HG02973 (cell line): ENCODE data around the gene SPDYE4.

Experiments used
- ATAC-seq: cut with Tn5 transposase; IDR thresholded peaks from one replicate; pipeline ENCODE4 v1.9.1; 2021; ENCODE audit warnings: moderate library complexity; ENCODE audit not compliant: unreplicated experiment

SPDYE4 gene

DNA sequence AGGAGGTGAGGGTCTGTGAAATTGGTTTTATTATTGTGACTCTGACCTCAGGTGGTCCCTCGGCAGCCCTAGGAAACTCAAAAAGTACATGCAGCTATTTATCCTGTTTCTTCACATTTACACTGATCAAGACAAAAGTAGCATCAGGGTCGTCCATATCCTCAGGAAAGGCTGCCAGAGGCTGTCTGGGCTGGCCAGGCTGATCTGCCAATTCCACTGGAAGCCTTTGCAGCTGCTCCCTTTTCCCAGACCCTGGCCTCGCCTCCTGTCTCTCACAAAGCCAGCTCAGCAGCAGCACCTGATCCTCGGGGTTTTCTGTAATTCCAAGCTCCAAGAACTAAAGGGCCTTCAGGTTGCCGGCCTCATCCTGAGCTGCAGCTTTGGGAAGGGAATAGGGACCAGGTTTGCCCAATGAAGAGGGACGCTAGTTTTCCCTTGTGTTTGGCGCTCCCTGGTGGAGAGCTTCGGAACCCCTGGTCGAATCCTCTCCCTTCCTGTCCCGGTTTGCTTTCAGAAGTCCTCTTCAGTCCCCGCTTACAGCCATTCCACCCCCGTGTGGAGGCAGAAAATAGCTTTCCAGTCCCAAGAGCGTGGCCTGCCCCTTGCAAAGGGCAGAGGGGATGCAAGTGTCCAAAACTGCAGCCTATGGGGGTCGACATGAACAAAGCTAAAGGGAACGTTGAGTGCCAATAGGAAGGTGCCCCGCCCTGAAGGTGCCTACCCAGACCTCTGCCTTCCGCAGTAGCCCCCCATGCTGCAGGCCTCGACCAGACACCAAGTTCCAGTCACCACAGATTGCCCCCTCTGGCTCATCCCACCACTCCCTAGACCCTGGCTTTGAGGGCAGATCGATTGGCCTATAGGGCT is 27.4 kb upstream of the SPDYE4 start:
- ATAC-seq = no peak

DNA sequence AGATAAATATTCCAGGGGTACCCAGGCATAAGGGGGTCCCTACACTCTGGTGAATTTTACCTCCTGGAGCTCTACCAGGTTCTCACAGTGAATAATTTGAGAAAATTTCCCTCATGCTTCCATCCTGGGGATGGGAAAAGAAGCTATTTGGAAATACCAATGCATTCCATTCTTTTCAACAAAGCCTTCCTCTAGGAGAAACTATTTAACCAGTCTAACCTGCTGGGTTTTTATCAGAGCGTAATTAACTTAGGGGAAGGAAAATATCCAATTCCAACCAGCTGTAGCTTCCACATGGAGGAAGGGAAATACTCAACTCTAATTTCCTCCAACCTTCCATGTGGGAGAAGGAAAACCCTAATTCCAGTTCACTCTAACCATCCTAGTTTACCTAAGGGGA is 23.8 kb upstream of the SPDYE4 start:
- no peak for ATAC-seq

DNA sequence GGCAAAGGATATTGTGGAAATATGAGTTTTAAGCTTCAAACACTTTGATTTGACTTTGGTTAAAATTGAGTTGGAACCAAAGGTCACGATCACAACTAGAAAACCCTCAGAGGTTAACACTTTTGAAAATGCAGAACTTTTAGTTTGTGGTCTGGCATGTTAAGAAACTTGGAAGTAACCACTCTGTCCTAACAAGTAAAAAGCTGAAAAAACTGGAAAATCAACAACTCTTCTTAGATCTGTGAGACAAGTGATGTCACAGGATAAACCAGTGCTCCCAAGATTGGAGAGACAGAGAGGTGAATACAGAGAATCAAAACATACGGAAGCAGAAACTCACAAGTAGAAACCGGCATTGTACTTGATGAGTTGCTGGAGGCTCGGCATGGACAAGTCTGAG is 23.4 kb upstream of the SPDYE4 start:
- ATAC-seq = no peak

DNA sequence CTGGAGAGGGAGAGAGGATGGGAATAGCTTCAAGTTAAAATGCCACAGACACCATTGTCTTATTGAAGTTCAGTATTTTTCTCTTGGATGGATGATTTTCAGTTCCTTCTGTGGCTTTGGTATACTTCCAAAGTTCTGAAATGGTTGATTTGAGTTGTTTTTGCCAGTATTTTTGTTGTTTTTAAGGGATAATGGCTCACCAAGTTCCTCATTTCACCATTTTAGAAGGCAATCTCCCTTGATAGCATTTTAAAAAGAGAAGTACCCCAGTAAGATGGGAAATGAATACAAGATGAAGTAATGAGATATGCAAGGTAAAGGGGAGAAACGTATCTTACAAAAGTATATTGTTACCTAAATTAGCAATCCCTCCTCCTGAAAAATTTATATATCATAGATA is 18.5 kb upstream of the SPDYE4 start:
- no peak for ATAC-seq

DNA sequence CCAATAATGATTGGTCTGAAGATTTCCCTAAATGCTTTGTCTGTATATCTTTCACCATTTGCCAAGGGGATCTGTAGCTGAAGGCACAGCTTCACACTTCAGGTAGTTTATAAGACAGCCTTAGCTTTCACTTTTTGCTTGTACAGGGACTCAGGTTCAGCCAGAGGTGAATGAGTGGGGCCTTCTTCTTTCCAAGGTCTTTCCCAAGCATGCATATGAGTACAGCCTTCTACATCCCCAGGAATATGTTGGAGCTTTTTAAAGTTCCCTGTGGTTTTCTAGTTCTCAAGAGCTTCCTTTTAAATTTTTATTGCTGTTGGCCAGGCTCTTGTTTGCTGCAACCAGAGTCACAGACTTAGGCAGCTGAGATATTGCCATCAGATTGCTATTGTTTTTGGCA is 17.9 kb upstream of the SPDYE4 start:
- no peak for ATAC-seq

DNA sequence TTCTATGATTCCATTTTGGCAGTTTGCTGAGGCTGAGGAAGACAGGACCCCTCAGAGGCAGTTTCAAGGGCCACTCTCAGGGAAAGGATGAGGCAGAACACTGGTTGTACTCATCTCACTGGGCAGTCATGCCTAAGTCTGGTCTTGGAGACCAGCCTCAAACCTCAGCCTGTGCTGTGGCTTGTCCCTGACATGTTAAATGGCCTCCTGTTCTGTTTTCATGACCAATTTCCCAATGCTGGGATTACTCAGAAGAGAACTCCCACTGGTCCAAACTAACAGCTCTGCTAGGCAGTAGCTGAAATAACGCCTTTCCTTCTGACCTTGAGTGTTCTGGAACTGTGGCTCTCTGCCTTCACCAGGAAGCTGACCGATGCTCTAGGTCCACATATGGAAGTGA is 8.4 kb upstream of the SPDYE4 start:
- no peak for ATAC-seq

DNA sequence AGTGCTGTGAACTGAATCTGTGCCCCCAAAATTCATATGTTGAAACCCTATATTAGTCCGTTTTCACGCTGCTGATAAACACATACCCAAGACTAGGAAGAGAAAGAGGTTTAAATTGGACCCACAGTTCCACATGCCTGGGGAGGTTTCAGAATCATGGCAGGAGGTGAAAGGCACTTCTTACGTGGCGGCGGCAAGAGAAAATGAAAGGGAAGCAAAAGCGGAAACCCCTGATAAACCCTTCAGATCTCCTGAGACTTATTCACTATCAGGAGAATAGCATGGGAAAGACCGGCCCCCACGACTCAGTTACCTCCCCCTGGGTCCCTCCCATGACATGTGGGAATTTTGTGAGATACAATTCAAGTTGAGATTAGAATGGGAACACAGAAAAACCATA is 3.7 kb upstream of the SPDYE4 start:
- ATAC-seq = no peak

DNA sequence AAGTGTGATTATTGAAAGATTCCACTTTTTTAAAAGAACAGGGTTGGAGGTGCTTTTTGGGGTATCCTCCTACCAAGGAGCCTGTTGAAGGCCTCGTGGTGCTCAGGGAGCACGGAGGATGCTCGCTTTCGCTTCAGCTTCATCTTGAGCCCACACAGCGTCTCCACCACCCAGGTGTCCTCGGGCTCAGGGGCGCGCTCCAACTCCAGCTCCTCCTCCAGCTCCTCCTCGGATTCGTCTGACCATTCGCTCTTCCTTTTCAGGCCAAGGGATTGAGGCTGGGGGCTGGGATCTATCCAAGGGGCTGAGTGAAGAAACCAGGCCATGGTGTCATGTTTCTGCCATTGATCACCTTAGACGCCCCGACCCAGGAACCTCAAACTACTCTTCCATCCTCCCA is 1.2 kb downstream of the SPDYE4 start:
- no peak for ATAC-seq

DNA sequence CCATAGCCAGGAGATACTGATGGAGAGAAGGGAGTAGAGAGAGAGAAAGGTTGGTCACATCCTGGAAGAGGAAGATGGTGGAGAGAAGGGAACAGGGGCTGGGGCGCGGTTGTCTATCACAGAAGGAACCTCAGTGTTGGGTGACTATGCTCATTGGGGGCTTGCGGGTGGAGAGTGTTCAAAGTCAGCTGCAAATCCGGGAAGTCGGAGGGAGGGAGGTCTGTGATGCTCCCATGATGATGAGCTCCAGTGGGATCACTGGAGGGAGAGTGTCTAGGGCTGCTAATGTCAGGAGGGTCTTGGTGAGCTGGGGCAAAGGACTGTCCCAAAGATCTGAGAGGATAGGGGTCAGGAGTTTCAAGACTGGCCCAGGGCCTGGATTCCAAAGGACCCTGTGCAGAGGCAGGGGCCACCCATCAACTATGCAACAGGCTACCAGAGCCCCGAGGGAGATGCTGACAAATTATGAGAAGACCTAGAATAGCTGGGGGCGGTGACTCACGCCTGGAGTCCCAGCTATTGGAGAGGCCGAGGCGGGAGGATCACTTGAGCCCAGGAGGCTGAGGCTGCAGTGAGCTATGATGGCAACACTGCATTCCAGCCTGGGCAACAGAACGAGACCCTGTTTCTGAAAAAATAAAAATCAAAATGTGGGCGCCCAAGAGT is 2.6 kb downstream of the SPDYE4 start:
- ATAC-seq = no peak

DNA sequence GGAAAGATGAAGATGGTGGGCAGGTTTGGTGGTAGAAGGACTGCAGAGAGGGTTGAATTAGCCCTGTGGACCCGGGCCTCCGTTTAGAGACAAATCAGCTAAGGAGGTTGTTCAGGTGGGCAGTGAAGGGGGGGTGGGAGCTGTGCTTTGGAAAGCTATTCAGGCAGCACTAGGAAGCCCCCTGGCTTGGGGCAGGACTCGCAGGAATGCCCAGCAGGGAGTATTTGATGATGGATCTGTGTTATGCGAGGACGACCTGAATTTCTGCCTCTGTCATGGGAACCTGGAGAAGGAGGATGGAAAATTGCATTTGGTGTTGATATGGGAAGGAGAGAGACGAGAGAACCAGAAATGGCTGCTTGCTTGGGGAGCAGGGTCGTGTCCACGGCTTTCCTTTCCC is 3.5 kb downstream of the SPDYE4 start:
- no peak for ATAC-seq

DNA sequence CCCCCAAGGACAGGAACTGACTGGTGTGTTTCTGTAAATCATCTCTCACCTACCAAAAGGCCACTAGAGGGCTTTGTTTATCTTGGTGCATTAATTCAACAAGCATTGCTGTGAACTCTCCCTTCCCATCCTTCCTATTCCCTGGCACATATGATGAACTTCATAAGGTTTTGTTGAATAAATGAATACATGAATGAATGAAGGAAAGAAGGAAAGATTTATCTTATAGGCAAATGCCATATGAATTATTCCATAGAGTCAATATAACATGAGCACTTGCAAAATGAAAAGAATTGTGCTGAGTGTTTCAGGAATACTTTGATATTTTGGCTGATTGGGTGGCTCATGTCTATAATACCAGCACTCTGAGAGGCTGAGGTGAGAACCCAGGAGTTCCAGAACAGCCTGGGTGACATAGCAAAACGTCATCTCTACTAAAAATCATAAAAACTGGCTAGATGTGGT is 4.3 kb downstream of the SPDYE4 start:
- ATAC-seq = no peak

DNA sequence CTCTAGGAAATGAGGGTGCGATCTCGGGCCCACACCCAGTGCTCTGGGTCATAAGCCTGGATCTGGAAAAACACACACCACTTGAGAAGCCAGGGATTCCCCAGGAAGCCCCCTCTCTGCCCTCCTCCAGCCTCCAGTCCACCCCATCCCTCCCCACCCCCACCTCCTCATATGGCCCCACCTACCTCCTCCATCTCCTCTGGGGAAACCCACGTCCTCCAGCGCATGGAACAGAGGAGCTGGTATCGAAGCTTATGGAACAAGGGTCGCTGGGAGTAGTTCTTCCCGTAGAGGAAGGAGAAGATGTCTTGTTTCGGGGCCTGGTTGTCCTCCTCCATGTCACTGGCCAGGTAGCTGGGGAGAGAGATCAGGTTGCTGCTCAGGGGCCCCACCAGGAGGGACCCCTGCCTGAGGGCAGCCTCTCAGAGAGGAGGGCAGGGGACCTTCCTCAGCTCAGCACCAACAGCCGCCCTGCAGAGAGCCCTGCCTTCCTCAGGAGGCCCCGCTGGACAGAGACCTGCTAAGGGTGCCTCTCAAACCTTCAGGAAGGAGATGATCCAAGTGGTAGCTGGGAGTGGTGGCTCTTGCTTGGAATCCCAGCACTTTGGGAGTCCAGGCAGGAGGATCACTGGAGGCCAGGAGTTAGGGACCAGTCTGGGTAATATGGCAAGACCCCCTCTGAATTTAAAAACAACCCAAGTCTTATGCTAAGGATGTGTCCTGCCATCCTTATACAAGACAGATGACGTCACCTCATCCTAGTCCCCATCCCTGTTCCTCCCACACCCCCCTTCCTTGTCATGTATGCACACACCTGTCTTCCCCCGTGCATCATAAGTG is 5.0 kb downstream of the SPDYE4 start:
- ATAC-seq = no peak

DNA sequence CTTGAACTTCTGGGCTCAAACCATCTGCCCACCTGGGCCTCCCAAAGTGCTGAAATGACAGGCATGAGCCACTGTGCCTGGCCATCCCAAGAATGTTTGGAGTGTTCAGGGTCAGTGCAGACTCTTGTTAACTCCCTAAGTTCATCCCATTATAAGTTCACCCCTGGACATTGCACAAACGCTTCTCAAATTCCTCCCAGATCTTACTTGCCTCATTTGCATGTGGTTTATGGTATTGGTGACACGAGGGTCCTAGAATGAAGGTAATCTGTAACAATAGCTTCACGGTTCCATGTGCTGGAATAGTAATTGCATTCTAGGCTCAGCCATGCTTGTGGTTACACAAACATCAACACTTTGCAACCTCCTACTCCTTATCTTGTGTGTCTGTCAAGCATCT is 8.7 kb downstream of the SPDYE4 start:
- ATAC-seq = no peak

DNA sequence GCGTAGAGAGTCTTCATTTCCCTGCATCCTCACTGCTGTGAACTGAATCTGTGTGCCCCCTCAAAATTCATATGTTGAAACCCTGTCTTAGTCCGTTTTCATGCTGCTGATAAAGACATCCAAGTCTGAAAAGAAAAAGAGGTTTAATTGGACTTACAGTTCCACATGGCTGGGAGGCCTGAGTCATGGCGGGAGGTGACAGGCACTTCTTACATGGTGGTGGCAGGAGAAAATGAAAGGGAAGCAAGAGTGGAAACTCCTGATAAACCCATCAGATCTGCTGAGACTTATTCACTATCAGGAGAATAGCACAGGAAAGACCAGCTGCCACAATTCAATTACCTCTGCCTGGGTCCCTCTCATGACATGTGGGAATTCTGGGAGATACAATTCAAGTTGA is 10.6 kb downstream of the SPDYE4 start:
- ATAC-seq = no peak

DNA sequence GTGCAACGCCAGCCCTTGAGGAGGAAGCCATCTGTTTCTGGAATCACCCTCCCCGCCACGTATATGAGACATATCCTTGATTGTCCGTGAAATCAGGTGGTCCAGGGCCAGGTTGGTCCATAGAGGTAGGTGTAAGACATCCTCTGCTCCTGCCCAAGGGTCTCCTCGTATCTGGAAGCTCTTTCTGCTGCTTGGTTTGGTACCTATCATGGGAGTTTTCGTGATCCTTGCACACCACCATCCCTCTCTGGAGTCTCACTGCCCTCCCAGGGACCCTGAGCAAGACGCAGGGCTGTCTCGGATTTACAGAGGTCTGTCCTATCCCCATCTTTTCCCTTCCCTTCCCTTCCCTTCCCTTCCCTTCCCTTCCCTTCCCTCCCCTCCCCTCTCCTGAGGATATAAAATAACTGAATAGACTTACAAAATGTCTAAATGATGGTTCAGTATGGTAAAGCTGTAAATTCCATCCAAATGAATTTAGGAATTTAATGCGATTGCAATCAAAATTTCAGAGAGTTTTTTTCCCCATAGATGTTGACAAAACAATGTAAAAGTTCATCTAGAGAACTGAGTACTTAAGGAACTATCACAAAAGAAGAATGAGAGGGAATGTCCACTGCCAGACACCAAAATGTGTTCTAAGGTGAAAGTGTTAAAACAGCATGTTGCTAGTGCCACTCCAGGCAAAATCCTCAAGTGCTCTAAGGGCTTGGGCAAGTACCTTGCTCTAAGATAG is 11.7 kb downstream of the SPDYE4 start:
- no peak for ATAC-seq

DNA sequence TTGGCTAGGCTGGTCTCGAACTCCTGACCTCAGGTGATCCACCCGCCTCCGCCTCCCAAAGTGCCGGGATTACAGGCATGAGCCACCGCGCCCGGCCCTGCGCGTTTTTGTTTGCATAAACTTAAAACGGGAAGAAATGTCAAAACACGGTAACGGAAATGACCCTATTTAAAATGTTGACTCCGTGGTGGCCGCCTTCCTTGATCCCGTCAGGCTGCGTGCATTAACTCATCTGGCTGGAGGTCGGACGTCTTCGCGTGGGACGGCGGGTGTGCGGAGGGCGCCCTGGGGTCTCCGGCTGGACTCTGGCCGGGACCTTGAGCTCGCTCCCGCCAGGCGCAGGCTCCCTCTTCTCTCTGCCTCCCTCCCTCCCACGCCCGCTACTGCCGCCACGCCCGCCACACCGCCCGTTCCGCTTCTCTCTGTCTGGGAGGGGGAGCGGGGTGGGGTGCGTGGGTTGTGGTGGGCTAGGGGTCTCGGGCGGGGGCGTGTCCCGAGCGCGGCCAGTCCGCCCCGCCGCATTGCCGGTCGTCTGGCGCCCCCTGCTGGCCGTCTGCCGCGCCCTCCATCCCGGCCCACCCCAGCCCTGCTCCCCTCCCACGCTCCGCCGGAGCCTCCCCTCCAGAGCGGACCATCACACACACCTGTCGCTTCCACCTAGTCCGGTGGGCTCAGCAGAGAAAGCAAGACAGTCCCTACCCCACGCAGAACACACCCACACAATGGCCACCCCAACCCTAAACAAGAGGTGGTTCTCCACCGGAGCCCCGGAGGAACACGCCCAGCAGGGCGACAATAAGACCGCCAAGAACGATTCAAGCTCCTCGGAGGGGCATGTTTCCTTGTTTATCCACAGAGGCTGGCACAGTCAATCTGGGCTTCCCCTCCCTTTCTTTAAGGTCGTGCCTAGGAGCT is 12.5 kb downstream of the SPDYE4 start:
- peak; percentile 59 for ATAC-seq

DNA sequence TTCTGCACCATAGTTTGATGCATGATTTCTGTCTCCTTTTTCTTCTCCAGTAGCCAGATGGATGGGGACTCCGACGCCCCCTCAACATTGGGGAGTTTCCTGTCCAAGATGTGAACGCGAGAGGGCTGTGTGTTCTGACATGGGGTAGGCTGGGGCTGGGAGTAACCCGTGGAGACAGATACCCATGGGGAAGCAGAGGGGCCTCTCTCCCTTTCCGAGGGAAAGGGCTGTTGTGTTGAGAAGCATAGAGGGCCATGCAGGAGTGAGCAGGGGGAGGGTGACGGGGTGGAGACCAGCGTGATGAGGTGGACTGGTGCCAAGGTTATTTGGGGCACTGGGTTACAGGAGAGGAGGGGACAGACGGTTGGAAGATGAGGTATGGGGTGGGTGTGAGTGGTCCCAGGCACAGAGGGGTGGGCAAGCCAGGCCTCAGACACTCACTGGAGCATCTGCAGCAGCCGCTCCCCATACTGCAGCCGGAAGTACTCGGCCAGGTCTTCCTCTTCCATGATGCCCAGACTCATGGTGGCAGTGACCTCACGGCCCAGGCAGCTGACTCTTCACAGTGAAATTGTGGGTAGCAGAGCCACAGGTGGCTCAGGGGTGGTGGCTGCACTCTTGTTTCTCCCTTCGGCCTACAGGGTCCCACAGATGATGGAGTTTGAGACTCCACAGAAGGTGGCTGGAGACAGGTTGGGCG is 14.1 kb downstream of the SPDYE4 start:
- no peak for ATAC-seq

DNA sequence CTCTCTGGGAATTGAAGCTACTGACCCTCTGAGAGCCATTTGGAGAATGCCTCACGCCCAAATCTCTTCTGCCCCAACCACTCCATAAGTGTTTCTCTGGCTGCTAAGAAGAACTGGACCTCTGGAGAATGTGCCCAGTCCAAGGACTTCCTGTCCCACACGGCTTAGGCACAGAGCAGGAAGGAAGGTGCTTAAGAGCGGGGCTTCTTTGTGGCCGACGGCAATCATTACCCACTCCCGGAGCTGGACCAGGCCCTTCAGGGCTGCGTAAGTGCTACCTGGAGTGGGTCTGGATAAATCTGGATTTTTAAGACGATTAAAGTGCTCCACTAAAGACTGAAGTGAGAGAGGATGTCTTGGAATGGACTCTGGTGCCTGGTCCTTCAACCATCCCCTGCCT is 15.5 kb downstream of the SPDYE4 start:
- no peak for ATAC-seq

DNA sequence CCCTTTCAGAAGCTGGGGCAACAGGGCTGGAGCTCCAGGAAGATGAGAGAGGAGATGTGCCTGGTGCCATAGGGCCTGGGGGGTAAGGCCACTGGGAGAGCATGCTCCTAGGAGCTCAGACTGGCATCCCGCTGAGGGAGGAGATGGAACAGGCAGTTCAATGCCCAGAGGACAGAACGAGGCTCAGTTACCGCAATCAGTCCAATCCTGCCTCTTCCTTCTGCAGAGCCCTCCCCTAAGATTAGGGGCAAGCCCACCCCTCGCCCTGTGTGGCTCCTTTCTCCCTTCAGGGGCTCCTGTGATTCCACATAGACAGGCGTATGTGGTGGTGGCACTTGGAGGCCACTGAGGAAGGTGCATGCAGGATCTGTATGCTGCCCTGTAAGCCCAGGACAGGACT is 16.1 kb downstream of the SPDYE4 start:
- no peak for ATAC-seq
